GM18499 (cell line): ENCODE measurements around the gene ZNF467.

Source experiments
- ATAC-seq: cut with Tn5 transposase; IDR thresholded peaks from one replicate; pipeline ENCODE4 v1.9.1; 2021; ENCODE audit warnings: moderate number of reproducible peaks; ENCODE audit not compliant: insufficient read depth, unreplicated experiment

The ZNF467 gene

DNA sequence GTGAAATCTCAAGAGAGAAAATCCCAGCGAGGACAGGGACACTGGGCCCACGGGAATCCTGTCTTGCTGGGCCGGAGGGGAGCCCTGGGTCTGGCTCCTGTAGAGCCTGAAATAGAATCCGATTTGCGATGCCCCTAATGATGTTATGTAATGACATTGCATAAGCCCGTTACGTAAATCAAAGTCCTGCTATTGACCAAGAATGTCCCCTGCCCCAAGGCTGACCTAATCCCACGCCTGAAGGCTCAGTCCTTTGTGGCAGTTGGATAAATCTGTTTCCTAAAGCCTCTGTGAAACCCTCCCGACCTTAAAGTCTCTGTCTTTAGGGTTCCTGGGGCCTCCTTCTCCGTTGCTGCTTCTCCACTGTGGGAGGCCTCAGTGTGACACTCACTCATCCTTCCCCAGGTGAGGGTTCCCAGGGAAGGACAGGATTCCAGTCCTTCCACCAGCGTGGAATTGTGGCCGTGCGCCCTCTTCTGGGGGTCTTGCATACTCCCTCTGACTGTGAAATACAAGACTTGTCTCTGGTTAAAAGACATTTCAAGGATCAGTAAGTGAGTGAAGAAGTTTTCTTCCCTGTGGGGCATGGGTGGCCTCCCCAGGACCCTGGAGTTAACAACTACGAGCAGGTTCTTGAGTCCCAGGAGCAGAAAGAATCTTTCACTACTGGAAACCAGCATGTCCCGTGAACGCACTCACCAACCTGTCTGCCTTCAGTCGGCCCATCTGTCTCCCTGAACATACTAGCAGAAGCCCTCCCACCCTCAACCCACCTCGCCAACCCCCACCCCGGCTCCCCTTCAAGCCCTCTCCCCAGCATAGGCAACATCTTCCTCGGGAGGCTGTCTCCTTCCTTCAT lies 19.8 kb downstream of the ZNF467 start:
- no peak for ATAC-seq

DNA sequence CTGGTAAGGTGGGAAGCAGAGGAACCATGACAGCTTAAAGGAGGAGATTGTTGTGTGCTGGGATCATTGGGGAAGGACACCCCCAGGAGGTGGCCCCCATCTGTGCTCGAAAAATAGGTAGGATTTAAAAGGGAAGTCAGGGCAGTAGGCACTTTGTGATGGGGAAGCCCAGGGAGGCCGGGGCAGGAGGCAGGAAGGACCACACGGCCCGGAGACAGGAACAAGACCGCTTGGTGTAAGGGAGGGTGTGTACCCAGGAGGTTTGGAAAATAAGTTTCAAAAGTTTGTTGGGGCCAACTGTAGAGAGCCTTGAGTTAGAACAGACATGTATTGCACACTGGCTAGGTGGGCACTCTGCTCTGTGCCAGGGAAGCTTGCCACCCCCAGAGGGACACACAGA lies 20.7 kb downstream of the ZNF467 start:
- ATAC-seq, result no peak

DNA sequence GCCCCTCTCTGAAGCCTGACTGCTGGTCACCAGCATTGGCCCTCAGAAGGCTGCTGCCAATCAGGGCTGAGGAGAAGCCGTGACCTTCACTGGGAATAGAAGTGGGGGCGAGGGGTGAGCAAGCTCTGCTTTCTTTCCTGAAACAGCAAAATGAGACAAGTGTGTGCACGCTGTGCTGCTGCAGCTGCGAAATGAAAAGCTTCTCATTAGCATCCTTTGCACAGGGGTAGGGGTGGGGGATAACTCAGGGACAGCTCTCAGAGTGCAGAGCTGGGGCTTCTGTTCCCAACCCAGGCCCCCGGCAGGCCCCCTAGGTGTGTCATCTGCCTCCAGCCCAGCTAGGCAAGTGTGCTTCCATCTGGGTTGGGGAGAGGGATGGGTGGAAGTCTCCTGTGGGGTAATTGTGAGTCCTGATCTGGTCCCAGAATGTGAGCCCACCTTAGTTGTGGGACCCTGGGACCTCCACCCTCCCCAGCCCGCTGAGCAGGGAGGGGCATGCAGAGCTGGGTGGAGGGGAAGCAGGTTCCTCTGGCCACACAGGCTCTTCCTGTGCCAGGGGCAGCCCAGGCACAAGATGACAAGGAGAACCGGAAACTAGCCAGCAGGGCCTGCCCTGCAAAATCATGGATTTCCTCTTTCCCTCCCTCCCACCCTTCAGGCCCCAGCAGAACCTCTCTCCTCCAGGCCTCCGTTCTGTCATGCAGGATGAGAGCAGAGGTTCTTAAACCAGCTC lies 22.2 kb downstream of the ZNF467 start:
- ATAC-seq, result no peak

DNA sequence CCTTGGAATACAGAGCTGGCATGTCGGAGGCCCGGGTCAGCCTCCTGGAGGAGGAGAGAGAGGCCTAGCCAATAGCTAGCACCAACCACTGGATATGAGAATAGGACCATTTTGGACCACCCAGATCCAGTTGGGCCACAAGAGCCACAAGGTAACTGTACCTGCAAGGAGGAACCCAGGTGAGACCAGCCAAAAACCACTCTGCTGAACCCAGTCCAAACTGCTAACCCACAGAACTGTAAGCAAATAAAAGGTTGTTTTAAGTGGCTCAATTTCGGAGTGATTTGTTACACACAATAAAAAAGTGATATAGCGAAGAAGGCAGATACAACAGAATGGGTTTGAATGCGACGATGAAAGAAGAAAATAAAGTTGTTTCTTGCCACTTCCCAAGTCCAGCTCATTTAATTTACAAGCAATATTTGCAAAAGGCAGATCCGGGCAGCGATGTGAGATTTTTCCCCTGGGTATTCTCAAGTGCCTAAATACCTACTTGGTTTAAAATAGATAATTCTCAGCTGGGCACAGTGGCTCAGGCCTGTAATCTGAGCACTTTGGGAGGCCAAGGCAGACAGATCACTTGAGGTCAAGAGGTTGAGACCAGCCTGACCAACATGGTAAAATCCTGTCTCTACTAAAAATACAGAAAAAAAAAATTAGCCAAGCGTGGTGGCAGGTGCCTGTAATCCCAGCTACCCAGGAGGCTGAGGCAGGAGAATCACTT lies 23.1 kb downstream of the ZNF467 start:
- no peak for ATAC-seq

DNA sequence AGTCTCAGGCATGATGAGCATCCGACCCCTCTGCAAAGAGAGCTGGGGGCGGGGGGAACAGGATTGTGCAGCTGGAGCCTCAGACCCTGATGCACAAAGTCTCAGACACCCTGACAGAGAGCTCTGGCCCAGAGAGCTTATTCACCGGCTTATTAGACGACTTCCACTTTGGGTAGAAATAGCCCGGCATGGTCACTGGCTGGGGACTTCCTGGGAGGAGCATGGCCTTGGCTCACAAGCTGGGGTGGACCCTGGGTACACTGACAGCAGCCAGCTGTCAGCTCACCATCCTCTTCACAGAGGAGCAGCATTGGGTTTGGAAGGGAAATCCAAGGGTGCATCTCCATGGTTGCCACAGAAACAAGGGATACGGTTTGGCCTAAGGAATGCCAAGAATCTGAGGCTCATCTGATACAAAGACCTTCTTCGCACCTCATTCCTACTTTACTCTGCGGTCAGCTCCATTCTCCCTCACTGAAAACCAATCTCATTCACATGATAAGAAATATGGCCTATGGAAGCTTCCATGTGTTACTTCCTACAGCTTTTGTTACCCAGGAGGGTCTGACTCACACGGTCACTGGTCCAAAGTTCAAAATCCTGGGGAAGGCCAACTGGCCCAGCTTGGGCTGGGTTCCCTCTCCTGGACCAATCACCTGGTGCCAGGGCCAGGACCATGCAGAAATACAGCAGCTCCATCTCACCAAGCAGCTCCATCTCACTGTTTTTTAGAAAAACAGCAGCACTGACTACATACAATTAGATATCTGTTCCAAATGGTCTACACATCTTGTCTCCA lies 25.1 kb downstream of the ZNF467 start:
- no peak for ATAC-seq

DNA sequence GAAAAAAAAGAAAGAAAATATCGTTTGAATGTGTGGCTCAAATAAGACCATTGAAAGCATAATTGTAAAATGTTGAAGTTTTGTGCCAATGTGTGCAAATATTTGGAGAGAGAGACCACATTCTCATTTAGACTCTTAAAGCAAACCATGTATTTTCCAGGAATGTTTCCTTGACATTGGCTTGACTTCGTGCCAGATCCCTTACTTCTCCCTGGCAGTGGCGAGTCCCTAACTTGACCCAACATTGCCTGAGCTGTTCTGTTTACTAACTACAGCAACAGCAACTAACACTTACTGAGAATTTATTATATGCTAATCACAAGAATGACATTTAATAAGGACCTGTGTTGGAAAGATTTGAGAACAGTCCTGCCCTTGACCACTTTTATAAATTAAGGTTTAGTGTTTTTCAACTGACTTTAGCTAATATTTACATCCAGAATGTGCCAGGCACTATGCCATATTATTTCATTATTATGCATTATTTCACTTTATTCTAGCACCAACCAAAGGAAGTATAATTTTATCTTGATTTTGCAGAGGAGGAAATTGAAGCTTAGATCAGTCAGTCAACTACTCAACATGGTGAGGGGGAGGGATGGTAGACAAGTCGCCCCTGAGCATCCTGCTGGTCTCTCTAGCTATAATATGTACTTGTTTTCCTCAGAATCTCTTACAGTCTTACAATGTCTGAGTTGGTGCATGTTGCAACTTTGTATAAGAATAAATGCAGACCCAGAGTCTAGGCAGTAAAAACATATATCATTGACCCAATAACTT lies 29.7 kb downstream of the ZNF467 start:
- ATAC-seq, result no peak

DNA sequence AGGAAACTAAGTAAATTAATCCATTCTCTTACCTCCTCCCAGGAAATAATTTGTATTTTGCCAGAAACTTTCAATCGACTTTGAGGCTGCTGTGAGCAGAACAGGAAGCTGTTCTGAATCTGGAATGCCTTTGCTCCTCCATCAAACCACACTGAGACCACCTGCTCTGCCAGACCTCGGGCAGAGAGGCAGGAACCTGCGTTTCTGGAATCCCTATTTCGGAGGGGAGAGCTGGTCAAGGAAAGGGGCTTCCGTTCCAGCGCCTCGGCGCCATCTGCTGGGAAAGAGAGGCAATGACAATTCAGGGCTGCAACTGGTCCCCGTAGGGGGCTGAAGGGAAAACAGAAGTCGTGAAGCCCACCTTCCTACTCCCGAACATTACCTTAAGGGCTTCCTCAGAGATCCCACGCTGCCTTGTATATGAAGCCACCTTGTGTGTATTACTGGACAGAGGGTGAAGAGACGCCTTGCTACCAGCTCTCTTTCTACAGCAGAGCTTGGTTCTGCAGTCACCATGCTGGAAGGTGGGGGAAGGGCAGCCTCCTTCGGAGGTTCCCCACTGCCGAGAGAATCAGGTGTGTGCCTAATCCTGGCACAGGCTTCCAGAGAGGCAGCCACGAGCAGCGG lies 31.2 kb downstream of the ZNF467 start:
- ATAC-seq, result no peak

DNA sequence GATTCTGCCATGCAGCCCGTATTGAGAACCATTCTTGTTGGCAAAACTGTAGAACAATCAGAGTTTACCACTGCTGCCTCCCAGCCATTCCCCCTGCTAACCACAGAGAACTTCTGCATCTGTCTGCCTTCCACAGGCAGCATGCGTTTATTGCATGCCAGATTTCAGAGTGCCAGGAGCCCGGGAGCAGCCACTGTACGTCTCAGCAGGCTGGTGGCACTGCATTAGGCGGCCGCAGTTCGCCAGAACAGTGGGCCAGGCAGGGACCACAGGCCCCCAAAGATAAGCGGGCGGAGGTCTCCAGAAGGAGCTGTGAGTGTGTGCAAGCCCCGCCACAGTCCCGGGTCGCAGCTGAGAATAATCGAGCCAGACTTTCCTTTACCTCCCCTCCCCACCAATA lies 31.8 kb downstream of the ZNF467 start:
- no peak for ATAC-seq

DNA sequence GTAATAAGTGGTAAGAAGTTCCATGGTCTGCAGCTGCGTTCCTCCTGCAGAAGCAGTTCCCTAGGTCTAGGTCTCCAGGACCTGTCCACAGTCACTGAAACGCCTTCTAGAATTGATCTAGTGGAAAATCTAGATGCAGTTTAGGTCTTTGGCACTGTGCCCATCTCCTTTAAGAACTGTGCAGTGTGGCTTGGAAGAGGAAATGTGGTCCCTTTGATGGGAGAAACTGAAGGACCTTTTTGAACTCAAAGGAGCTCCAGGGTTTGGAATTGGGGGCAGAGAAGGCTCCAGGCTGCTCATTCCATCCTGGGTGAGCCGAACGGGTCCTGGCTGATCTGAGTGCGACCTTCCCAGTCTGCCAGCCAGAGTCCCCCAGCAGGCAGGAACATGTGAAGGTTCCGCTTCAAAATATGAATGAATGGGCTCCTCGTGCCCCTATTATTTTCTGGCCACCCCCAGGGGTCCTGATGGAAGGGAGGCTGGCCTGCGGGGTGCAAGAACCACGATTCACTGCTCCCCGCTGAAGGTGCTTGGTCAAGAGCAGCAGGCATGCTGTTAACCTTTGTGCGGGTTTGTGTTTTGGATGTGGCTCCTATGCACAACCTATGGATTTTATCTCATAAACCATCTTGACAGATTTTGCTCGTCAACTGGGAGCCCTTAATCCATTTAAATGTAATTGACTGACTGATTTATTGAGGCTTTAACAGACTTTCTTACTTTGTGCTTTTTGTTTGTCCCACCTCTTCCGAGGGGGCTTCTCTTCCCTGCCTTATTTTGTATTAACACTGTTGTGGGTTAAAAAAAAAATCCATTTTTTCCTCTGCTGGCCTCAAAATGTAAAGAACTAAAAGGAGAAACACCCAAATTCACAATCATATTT lies 36.7 kb downstream of the ZNF467 start:
- ATAC-seq, result no peak

DNA sequence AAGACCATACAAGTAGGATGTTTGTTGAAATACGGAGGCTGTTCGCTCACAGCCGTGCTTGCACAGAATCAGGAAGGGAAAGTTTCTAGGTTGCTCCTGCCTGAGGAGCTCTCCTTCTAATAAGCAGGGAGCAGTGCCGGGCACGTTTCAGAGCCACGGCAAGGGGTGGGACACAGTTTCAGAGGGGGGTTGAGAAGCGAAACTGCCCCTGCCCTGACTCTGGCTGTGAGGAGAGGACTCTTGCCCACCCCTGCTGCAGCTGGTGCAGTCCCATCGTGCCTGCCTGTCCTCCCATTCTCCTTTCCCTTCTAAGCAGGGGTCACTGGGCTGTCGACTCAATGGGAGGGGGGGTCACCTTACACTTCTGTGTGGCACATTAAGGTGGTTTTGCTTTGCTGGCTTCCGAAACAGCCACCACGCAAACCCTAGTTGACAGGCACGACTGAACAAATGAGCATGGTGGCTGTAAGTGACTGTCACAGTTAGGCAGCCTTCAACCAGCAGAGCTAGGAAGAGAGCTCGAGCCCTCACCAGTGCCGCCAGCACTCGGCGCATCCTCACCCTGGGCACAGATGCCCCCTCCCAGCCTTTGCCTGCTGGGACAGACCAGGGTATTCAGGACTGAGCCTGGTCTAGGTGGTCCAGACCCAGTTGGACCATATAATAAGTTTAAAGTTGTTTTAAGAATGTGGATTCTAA lies 37.5 kb downstream of the ZNF467 start:
- ATAC-seq, result no peak

DNA sequence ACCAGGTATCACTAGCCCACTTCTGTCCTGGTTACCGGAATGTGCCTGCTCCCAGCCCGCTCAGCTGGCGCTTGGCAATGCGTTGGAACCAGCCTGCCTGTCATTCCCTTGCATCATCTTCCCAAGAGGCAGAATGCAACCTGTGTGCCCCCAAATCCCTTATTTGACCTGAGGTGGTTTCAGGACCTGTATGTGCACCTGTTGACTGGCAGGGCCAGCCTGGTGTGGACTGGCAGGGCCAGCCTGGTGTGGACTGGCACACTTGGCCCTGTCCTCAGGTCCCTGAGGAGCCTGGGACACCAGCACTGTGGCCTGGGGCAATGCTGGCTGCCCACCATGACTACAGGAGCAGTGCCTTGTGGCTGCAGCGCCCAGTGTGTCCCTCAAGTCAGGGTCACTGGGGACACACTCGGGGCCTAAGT lies 38.2 kb downstream of the ZNF467 start:
- ATAC-seq, result no peak

DNA sequence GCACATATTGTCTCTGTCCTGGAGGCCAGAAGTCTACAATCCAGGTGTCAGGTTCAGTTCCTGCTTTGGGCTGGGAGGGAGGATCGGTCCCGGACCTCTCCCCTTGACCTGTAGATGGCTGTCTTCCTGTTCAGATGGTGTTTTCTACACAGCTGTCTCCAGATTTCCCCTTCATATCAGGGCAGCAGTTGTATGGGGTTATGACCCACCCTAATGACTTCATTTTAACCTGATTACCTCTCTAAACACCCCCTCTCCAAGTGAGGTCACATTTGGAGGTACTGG lies 38.7 kb downstream of the ZNF467 start:
- ATAC-seq, result no peak

DNA sequence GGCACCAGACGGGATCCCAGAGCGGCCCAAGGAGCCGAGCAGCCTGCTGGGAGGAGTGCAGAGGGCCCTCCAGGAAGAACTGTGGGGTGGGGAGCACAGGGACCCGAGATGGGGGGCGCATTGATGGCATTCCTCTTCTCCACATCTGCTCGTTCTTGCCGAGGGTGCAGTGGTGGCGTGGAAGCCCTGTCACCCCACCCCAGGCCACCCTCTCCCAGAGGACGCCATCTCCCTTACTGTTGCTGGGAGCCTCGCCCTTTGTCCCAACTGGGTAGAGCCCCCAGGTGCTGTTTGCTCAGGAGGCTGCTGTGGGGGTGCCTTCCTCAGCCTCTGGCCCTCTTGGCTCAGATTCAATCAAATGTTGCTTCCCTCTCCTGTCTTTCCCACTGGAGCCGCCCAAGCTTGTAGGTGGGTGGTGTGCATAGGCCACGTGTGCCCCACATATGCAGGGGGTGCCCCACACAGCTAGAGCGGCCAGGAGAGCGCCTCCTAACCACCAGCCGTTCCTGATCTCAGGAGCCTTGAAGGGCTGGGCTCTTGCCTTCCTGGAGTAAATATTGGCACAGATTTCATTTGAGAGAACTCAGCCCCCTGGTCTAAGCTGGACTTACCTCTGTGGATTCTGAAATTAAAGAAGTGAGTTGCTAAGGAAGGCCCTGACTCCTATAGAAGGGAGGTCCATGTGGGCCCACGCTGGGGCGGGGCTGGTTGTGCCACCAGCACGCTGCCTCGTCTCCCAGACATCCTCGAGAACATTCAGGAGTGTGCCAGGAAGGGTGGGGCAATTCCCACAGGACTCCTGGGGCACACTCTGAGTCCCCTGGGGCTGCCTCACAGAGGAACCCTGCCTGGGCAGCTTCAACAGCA lies 39.2 kb downstream of the ZNF467 start:
- ATAC-seq, result no peak

DNA sequence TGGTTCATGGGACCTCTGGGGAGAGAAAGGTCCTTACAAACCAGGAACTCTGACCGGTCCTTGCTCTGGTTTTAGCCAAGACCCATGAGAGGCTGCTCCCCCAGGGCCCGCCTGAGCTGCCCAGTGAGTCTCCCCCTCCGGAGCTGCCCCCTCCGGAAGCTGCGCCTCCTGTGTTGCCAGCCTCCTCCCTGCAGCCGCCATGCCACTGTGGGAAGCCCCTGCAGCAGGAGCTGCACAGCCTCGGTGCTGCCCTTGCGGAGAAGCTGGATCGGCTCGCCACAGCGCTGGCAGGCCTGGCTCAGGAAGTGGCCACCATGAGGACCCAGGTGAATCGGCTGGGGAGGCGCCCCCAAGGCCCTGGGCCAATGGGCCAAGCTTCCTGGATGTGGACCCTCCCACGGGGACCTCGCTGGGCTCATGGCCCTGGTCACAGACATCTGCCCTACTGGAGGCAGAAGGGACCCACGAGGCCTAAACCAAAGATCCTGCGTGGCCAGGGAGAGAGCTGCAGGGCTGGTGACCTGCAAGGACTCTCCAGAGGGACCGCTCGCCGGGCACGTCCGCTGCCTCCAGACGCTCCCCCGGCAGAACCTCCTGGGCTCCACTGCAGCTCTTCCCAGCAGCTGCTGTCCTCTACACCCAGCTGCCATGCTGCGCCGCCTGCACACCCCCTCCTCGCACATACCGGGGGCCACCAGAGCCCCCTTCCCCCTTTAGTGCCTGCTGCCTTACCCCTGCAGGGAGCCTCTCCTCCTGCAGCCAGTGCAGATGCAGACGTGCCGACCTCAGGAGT lies 40.1 kb downstream of the ZNF467 start:
- ATAC-seq, result no peak

DNA sequence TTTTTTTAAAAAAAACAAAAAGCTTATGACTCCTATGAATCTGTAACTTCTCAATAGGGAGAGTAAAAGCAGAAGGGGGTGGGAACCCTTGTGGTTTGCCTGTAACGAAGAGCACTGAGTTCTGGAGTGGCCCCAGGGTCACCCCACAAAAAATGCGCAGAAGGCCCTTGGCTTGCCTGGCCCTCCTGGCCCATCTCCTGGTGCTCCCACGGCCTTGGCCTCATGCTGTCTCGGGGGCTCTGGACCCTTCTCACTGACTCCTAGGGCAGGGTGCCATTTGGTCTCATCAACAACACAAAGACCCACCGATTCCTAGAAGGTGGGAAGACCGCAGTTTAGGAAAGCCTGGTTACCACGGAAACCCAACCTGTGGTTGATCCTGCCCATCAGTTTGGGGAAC lies 40.8 kb downstream of the ZNF467 start:
- no peak for ATAC-seq

DNA sequence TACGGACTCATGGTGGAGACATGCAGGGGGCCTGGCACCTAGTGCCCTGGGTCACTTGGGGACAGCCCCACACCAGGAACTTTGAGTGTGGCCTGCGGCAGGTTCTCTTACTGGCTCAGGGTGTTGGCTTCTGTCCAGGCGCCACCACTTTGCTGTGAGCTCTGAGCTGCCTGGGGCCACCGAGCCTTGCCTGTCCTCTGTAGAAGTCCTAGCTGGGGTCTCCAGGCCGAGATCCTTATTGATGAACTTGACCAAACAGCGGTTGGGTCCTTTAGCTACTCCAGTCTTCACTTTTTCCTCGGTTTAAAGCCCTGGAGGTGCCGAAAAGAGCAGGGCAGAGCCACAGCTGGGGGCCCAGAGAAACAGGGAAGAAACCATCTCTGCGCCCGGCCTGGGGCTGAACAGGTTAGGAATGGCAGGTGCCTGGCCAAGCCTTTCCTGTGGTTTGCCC lies 41.3 kb downstream of the ZNF467 start:
- ATAC-seq, result no peak
